ENCODE measurements around the gene DDIT4L.

GRCh38 chr4:100149190-100149589 lies 41.1 kb downstream of the DDIT4L start:
- no peak for TF ChIP-seq NFYB (IDR thresholded peaks at IDR 0.05; ENCODE audit: insufficient read depth, low read depth, low read length)
- TF ChIP-seq EZH2 (IDR thresholded peaks at IDR 0.05; ENCODE audit: borderline replicate concordance, control insufficient read depth, low read depth, low read length): no peak
- TF ChIP-seq RAD51 (IDR thresholded peaks at IDR 0.05): no peak
- TF ChIP-seq RAD21 (IDR thresholded peaks at IDR 0.05; ENCODE audit: insufficient read depth, low read depth, low read length): no peak
- no peak for TF ChIP-seq NFYA (IDR thresholded peaks at IDR 0.05; ENCODE audit: borderline replicate concordance, low read depth, low read length)
